ENCODE data around the gene POR. TPM values are rescaled to one million over a fixed set of nuclear protein-coding genes. Genes with fewer than 3 reads are reported as not detected.

The POR gene
- total and polyA plus RNA-seq, 2 of the 13 experiments (the other 11 are each of a cell fraction or from before 2014, with no cell fraction given): 145 to 266 TPM

DNA sequence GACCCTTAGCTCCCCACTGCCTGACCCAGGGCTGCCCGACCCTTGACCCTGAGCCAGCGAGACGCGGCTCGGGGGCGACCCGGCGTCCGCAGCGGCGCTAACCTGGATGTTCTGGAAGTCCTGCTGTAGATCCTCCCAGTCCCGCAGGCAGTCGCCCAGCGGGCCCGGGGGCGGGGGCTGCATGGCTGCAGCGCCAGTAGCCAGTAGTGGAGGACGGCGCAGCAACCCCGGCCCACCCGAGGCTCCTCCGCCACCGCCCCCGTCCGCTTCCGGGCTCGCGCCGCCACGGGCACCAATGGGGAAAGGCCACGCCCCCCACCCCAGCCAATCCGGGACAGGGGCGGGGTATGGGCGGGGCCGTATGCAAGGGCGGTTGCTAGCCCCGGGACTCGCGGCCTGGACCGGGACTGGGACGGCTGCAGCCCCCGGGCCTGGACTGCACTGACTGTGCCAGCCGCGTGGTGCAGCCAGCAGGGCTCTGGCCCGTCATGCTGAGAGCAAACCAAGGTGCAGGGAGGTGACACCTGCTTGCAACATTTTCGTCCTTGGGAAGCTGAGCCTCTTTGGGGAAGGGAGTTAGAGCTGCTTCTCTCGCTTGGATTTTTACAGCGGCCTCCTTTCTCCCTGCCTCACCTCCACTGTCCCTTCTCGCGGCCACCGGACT, 79.6 kb downstream of the POR start, which contains the start of gene TMEM120A (continued):
- TF ChIP-seq, protein P1, sequence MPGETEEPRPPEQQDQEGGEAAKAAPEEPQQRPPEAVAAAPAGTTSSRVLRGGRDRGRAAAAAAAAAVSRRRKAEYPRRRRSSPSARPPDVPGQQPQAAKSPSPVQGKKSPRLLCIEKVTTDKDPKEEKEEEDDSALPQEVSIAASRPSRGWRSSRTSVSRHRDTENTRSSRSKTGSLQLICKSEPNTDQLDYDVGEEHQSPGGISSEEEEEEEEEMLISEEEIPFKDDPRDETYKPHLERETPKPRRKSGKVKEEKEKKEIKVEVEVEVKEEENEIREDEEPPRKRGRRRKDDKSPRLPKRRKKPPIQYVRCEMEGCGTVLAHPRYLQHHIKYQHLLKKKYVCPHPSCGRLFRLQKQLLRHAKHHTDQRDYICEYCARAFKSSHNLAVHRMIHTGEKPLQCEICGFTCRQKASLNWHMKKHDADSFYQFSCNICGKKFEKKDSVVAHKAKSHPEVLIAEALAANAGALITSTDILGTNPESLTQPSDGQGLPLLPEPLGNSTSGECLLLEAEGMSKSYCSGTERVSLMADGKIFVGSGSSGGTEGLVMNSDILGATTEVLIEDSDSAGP (CRISPR knock-in tag; IDR thresholded peaks at IDR 0.05; ENCODE audit: borderline replicate concordance): no peak; the same call in 1 of the 2 replicates
- TF ChIP-seq HCFC1 (IDR thresholded peaks at IDR 0.05; ENCODE audit: low read depth, low read length): 0 out of 2 replicates have a peak, but pooled peaks have one; percentile 6
- TF ChIP-seq TGIF2 (CRISPR knock-in tag; IDR thresholded peaks at IDR 0.05): peak; percentile 73
- TF ChIP-seq CTCF (CRISPR knock-in tag; IDR thresholded peaks at IDR 0.05): peak; percentile 25; the same call in 1 of the 2 replicates
- no peak for TF ChIP-seq ZNF484 (CRISPR knock-in tag; IDR thresholded peaks at IDR 0.05; ENCODE audit: borderline replicate concordance, low read depth)
- TF ChIP-seq ZFP82 (CRISPR knock-in tag; IDR thresholded peaks at IDR 0.05; ENCODE audit: borderline replicate concordance): no peak
- peak; percentile 9; the same call in 1 of the 2 replicates for TF ChIP-seq MED13 (CRISPR knock-in tag; IDR thresholded peaks at IDR 0.05)
- TF ChIP-seq SIN3B (IDR thresholded peaks at IDR 0.05; ENCODE audit: low read length): no peak
- TF ChIP-seq, protein P2, sequence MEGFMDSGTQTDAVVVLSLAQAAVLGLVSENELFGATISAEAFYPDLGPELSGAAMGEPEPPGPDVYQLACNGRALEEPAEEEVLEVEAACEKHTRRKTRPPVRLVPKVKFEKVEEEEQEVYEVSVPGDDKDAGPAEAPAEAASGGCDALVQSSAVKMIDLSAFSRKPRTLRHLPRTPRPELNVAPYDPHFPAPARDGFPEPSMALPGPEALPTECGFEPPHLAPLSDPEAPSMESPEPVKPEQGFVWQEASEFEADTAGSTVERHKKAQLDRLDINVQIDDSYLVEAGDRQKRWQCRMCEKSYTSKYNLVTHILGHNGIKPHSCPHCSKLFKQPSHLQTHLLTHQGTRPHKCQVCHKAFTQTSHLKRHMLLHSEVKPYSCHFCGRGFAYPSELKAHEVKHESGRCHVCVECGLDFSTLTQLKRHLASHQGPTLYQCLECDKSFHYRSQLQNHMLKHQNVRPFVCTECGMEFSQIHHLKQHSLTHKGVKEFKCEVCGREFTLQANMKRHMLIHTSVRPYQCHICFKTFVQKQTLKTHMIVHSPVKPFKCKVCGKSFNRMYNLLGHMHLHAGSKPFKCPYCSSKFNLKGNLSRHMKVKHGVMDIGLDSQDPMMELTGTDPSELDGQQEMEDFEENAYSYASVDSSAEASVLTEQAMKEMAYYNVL (CRISPR knock-in tag; IDR thresholded peaks at IDR 0.05; ENCODE audit: borderline replicate concordance): 0 out of 2 replicates have a peak, but pooled peaks have one; percentile 49
- TF ChIP-seq FOXC1 (CRISPR knock-in tag; IDR thresholded peaks at IDR 0.05; ENCODE audit: borderline replicate concordance): peak; percentile 77
- TF ChIP-seq FIP1L1 (IDR thresholded peaks at IDR 0.05; ENCODE audit: borderline replicate concordance, insufficient read depth, low read depth, low read length): no peak
- peak; percentile 67 for TF ChIP-seq TEAD3 (CRISPR knock-in tag; optimal IDR thresholded peaks at IDR 0.05; ENCODE audit: borderline replicate concordance)
- TF ChIP-seq NR0B2 (CRISPR knock-in tag; IDR thresholded peaks at IDR 0.05): peak; percentile 76
- peak; percentile 65; the same call in 1 of the 2 replicates for TF ChIP-seq ZNF639 (CRISPR knock-in tag; conservative IDR thresholded peaks at IDR 0.05)
- TF ChIP-seq, protein P3, sequence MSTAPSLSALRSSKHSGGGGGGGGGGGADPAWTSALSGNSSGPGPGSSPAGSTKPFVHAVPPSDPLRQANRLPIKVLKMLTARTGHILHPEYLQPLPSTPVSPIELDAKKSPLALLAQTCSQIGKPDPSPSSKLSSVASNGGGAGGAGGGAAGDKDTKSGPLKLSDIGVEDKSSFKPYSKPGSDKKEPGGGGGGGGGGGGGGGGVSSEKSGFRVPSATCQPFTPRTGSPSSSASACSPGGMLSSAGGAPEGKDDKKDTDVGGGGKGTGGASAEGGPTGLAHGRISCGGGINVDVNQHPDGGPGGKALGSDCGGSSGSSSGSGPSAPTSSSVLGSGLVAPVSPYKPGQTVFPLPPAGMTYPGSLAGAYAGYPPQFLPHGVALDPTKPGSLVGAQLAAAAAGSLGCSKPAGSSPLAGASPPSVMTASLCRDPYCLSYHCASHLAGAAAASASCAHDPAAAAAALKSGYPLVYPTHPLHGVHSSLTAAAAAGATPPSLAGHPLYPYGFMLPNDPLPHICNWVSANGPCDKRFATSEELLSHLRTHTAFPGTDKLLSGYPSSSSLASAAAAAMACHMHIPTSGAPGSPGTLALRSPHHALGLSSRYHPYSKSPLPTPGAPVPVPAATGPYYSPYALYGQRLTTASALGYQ (CRISPR knock-in tag; IDR thresholded peaks at IDR 0.05): no peak
- peak; percentile 62 for TF ChIP-seq ZBTB20 (CRISPR knock-in tag; IDR thresholded peaks at IDR 0.05; ENCODE audit: borderline replicate concordance, low read depth)
- TF ChIP-seq MNT (IDR thresholded peaks at IDR 0.05): peak; percentile 65
